ENCODE measurements around the gene UST.

GRCh38 chr6:148996815-148997214 lies 250.0 kb downstream of the UST start:
- no peak for TF ChIP-seq CTCF (conservative IDR thresholded peaks at IDR 0.05; ENCODE audit: low read length)
- TF ChIP-seq EZH2phosphoT487 (IDR thresholded peaks at IDR 0.05; ENCODE audit: borderline replicate concordance, low read depth, low read length), result no peak

Measured in OCI-LY7 (cell line).